Kidney glomerular epithelial cell (primary cell): ENCODE measurements around the gene ITPR1.
"Not testable (repeated sequence)": the region's sequence is repeated elsewhere in the genome, so short reads cannot be mapped to it uniquely, and the experiment has no call there.

ENCODE experiments used
- DNase-seq: peaks from one replicate; lab custom pipeline; 2025; lab: John Stamatoyannopoulos, UW

ITPR1 gene

DNA sequence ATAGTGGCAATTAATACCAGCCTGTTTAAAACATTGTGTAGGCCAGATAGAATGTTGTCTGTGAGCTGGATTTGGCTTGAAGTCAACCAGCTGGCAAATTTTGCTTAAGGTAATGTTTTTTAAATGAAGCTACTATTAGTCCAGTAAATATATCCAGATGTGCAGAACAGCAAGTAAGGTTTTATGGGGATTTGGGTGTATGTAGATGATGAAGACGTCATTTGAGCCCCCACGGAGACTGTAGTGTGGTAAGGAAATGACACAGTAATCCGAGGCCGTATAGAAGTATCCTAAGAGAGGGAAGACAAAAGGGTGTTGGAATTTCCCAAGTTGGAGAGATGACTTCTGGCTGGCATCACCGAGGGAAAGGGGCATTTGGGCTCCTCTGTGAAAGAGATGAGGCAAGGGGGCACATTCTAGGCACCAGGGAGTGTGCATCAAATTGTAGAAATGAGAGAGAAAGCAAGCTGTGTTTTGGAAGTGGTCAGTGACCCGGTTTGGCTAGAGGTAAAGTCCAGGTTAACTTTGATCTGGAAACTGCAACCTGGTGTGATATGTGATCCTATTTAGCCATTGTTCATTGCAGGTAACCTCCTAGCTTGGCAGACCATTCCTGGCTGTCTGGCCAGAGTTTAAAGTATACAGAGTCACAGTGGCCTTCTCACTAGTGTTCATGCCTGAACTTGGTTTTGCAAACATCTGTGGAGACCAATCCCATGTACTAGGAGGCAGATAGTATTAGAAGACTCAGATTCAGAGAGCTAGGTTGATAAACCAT, 104.2 kb downstream of the ITPR1 start:
- DNase-seq = no peak

- not testable (repeated sequence) for DNase-seq
These were observed 105.1 kb downstream of the ITPR1 start for GRCh38 chr3:4598232-4598631.

DNA sequence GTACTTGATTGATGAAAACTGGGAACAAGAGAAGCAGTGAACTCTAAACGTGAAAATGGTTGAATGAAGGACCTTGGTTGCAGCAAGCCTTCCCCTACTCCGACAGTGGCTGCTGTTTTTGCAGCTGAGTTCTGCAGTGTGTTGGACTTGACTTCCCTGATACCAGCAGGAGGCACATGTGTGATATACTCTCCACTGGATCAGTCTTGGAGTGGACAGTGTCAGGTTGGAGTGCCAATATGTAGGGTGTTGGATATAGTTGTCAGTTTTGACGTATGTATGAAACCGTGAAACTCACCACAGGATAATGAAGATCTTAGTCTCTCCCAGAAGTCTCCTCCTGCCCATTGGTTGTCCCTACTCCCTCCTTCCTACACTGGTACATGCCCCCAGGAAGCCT, 106.5 kb downstream of the ITPR1 start:
- no peak for DNase-seq

DNA sequence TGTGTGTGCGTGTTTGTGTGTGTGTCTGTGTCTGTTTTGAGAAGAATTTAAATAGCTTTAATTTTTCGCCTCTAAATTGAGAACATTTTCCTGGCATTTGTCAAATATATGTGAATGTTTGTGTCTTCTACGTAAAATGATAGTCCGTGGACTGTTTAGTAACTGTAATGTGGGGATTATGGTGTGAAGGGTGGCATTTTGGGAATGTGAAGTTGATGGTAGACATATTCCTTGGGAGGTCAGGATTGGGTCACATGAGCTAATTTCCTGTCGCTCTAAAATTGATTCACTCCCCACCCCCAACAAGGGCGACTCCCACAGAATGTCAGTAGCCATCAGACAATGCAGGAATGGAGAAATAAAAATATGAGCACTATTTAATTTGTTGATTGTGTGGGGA, 107.3 kb downstream of the ITPR1 start:
- DNase-seq = no peak

DNA sequence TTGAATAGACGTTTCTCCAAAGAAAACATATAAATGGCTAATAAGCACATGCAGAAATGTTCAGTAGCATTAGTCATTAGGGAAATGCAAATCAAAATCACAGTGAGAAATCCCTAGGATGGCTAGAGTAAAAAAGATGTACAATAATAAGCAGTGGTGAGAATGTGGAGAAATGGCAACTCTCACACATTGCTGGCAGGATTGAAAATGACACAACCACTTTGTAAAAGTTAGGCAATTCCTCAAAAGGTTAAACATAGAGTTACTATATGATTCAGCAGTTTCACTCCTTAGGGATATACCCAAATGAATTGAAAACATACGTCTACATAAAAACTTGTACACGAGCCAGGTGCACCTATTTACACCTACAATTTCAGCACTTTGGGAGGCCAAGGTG, 108.7 kb downstream of the ITPR1 start:
- no peak for DNase-seq

GRCh38 chr3:4604693-4605092, 111.5 kb downstream of the ITPR1 start:
- DNase-seq = no peak

GRCh38 chr3:4606911-4607310, 113.8 kb downstream of the ITPR1 start:
- peak; percentile 30 for DNase-seq

DNA sequence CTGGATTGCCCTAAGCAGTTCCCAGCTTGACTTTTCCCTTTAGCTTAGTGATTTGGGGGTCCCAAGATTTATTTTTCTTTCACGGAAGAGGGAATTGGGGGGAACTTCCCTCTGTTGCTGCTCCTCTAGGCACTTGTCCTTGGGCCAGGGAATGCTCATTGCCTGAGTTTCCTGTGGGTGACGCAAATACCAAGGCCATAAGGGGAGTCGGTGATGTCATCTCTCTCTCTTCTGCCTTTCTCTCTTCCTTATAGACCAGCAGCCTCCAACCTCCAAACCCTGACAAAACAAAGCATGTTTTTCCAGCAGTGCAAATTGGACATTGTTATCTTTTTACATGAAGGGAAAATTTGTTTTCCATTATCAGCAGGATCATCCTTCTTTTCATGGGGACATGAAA, 120.2 kb downstream of the ITPR1 start:
- DNase-seq = no peak

DNA sequence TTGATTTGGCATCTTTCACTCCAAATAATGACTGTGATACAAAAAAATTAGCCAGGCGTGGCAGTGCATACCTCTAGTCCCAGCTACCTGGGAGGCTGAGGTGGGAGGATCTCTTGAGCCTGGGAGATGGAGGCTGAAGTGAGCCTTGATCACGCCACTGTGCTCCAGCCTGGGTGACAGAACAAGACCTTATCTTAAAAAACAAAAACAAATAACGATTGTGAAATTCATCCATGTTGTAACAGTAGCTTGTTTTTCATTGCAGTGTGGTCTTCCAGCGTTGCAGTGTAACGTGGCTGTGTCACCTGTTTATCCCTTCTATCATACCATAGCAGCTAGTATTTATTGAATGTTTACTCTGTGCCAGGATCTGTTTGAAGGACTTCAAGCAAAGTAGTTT, 120.9 kb downstream of the ITPR1 start:
- DNase-seq = no peak

DNA sequence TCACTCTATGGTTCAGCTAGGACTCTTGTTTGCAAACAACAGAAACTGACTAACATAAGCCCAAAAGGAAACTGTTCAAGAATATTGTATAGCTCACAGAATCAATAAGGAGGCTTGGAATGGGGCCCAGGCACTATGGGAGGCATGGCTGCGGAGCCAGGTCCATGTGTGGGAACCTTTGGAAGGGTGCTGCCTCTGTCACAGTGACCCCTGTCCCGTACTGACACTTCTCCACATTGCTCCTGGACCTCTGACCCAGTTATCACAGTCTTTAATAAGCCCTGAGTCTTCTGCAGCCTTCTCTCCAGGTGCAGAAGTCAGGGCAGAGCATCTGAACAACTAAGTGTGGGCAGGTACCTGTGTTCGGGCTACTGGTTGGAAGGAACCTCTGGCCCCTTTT, 121.8 kb downstream of the ITPR1 start:
- no peak for DNase-seq

GRCh38 chr3:4615750-4616149, 122.6 kb downstream of the ITPR1 start:
- DNase-seq = no peak

DNA sequence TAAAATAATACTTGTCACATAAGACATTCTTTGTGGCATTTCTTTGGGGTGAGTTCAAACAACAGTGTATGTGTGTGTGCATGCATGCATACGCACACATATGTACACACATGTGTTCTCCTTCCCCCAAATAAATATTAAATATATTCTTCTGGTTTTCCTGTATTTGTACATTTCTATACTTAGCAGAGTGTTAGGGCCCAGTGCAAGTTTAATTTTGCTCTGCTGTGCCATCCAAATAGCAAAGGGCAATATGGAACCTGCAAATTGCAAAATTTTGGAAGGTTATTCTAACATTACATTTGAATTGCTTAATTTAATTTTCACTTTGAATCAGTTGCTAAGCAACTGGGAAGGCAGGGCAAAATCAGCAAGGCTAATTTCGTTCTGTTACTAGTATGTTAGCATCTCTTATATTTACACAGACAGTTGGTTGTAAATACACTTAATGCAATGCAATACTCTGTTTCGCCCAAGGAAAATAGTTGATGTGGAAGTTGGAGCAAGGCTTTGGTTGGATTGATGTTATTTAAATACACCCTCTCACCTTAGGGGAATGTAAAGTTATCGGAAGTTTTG, 130.4 kb downstream of the ITPR1 start:
- DNase-seq = no peak

GRCh38 chr3:4627651-4628375, 134.7 kb downstream of the ITPR1 start:
- no peak for DNase-seq

DNA sequence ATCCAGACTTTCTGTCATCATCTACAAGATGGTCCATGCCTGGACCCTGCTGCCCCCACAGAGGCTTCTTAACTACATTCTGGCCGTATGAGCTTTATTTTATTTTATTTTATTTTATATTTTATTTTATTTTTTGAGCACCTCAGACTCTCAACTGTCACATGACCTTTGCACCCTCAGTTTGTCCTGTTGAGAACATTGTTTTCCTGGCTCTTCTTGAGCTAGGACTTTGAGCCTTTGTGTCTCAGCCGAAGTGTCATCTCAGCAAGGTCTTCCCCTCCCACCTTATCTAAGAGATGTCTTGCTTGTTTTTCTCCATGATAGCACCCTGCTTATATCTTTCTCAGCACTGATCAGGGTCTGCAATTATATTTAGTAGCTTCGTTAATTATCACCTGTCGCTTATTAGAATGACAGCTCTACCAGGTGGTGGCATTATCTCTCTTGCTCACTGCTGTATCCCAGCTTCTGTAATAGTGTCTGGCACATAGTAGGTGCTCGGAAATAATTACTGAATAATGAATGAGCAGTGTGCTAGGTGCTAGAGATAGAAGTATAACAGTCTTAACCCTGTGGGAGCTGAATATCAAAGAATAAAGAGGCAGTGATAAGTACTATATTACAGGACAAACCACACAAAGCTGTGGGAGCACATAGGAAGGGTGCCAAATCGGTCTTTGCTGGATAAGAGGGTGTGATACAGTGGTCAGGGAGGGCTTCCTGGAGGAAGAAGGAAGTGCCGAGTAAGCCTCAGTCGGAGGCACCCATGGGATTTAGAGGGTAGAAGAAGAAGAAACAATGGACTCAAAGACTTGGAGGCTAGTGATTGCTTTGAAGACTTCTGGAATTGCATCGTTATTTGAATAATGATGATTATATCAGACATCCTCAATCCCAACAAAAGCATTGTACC, 136.2 kb downstream of the ITPR1 start:
- DNase-seq = no peak

- DNase-seq = peak; percentile 83
These were observed 140.2 kb downstream of the ITPR1 start for GRCh38 chr3:4633078-4634004.

- no peak for DNase-seq
These were observed 141.7 kb downstream of the ITPR1 start for GRCh38 chr3:4634894-4635293.

- no peak for DNase-seq
These were observed 144.1 kb downstream of the ITPR1 start for GRCh38 chr3:4637265-4637664.

GRCh38 chr3:4641863-4642563, 148.9 kb downstream of the ITPR1 start:
- no peak for DNase-seq

DNA sequence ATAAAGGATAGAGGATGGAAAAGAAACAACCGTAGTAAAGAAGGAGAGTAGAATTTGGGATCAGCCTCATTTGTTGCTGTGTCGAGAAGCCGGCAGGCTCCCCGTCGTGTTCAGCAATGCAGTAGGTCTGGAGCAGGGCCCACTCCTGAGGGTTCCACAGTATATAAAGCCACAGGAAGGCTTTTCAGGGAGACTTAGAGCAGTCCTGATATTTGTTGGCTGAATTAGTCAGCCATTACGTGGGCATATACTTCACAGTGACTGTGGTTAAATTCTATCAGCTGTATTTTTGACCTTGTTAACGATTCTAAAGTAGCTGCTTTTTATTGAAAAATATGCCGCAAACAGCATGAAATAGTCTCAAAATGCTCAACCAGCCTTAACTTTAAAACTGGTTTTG, 149.5 kb downstream of the ITPR1 start:
- DNase-seq = no peak

GRCh38 chr3:4643904-4644547, 150.9 kb downstream of the ITPR1 start:
- no peak for DNase-seq
